Measurements from ENCODE around the gene PHLDB2.

GRCh38 chr3:111963424-111963823 is 104.4 kb downstream of the PHLDB2 start:
- TF ChIP-seq MAX (IDR thresholded peaks at IDR 0.05; ENCODE audit: low read depth, low read length) = no peak
- no peak for TF ChIP-seq CTCF (IDR thresholded peaks at IDR 0.05; ENCODE audit: low read depth, low read length)
- TF ChIP-seq POLR2A (IDR thresholded peaks at IDR 0.05; ENCODE audit: extremely low read depth, insufficient read length) = no peak
- no peak for TF ChIP-seq MYC (IDR thresholded peaks at IDR 0.05; ENCODE audit: low read depth, low read length)

Data from NB4 (cell line).